WTC11 (cell line): ENCODE measurements around the gene TARBP1. TPM values are rescaled to one million over a fixed set of nuclear protein-coding genes. Genes with fewer than 3 reads are reported as not detected.

Experiments used
- ATAC-seq: fragments of 200-7000 bp; cut with Tn5 transposase; 2 replicates; pipeline ENCODE4 v1.10.0; 2021; ENCODE audit warnings: mild to moderate bottlenecking, moderate library complexity
- CTCF ChIA-PET: fragments of 300-600 bp; sonication (Branson Sonifier 250); formaldehyde crosslinking; loops from one replicate; lab custom pipeline; 2021; ENCODE audit warnings: antibody characterized with exemption; lab: Charles Lee
- POLR2A ChIA-PET: fragments of 350-600 bp; sonication (Branson Sonifier 250); formaldehyde crosslinking; loops from one replicate; lab custom pipeline; 2021; ENCODE audit warnings: antibody characterized with exemption; lab: Charles Lee
- DNase-seq: peaks from one replicate; pipeline ENCODE4 v3.0.0; 2021; ENCODE audit warnings: low spot score
- H3K27ac Mint-ChIP-seq: 2 replicates; pipeline ENCODE4 v1.8.0; 2021; ENCODE audit warnings: mixed read lengths
- H3K27me3 Mint-ChIP-seq: 2 replicates; pipeline ENCODE4 v1.8.0; 2021; ENCODE audit warnings: low read depth, mild to moderate bottlenecking, moderate library complexity, mixed read lengths
- H3K36me3 Mint-ChIP-seq: 2 replicates; pipeline ENCODE4 v1.8.0; 2021; ENCODE audit warnings: mixed read lengths
- H3K4me1 Mint-ChIP-seq: 2 replicates; pipeline ENCODE4 v1.8.0; 2022; ENCODE audit warnings: mixed read lengths
- H3K4me3 Mint-ChIP-seq: 2 replicates; pipeline ENCODE4 v1.8.0; 2021; ENCODE audit warnings: mild to moderate bottlenecking, moderate library complexity, mixed read lengths
- H3K9me3 Mint-ChIP-seq: 2 replicates; pipeline ENCODE4 v1.8.0; 2021; ENCODE audit warnings: mixed read lengths
- ARID4B ChIP-seq: sonication (generic); formaldehyde crosslinking; IDR thresholded peaks from 2 replicates; pipeline ENCODE4 v1.8.0; 2023; ENCODE audit warnings: missing genetic modification reagents, mild to moderate bottlenecking, borderline replicate concordance
- ATF1 ChIP-seq: sonication (generic); formaldehyde crosslinking; IDR thresholded peaks from 2 replicates; pipeline ENCODE4 v1.8.1; 2023; ENCODE audit warnings: mild to moderate bottlenecking, moderate library complexity, missing genetic modification reagents
- CREB1 ChIP-seq: sonication (generic); formaldehyde crosslinking; IDR thresholded peaks from 2 replicates; pipeline ENCODE4 v1.8.0; 2023; ENCODE audit warnings: mild to moderate bottlenecking, missing genetic modification reagents
- E2F1 ChIP-seq: sonication (generic); formaldehyde crosslinking; IDR thresholded peaks from 2 replicates; pipeline ENCODE4 v1.8.0; 2022; ENCODE audit warnings: mild to moderate bottlenecking, missing genetic modification reagents
- ETV6 ChIP-seq: sonication (generic); formaldehyde crosslinking; IDR thresholded peaks from 2 replicates; pipeline ENCODE4 v1.8.1; 2022; ENCODE audit warnings: mild to moderate bottlenecking, missing genetic modification reagents
- FOXP1 ChIP-seq: sonication (generic); formaldehyde crosslinking; IDR thresholded peaks from 2 replicates; pipeline ENCODE4 v1.8.0; 2022; ENCODE audit warnings: missing genetic modification reagents, mild to moderate bottlenecking, moderate library complexity, borderline replicate concordance
- OVOL2 ChIP-seq: fragments of 250-450 bp; sonication (Bioruptor Pico); IDR thresholded peaks from 2 replicates; pipeline ENCODE4 v1.9.0; 2021; ENCODE audit warnings: mild to moderate bottlenecking, borderline replicate concordance
- PRRX2 ChIP-seq: fragments of 250-450 bp; sonication (Bioruptor Pico); IDR thresholded peaks from 2 replicates; pipeline ENCODE4 v1.8.0; 2021; ENCODE audit warnings: mild to moderate bottlenecking
- RORB ChIP-seq: fragments of 250-450 bp; sonication (Bioruptor Pico); IDR thresholded peaks from 2 replicates; pipeline ENCODE4 v1.9.0; 2021; ENCODE audit warnings: mild to moderate bottlenecking
- SMAD3 ChIP-seq: sonication (generic); formaldehyde crosslinking; IDR thresholded peaks from 2 replicates; pipeline ENCODE4 v1.8.0; 2022; ENCODE audit warnings: missing genetic modification reagents, mild to moderate bottlenecking, borderline replicate concordance
- SOX15 ChIP-seq: fragments of 250-450 bp; sonication (Bioruptor Pico); IDR thresholded peaks from 2 replicates; pipeline ENCODE4 v1.9.0; 2021; ENCODE audit warnings: mild to moderate bottlenecking
- USF1 ChIP-seq: sonication (generic); formaldehyde crosslinking; IDR thresholded peaks from 2 replicates; pipeline ENCODE4 v1.8.0; 2022; ENCODE audit warnings: mild to moderate bottlenecking, missing genetic modification reagents
- USF2 ChIP-seq: sonication (generic); formaldehyde crosslinking; IDR thresholded peaks from 2 replicates; pipeline ENCODE4 v1.8.1; 2023; ENCODE audit warnings: mild to moderate bottlenecking, missing genetic modification reagents, moderate library complexity
- ZNF263 ChIP-seq: sonication (generic); formaldehyde crosslinking; IDR thresholded peaks from 2 replicates; pipeline ENCODE4 v1.8.1; 2022; ENCODE audit warnings: low read depth, mild to moderate bottlenecking, moderate library complexity, missing genetic modification reagents
- ZNF416 ChIP-seq: fragments of 250-450 bp; sonication (Bioruptor Pico); IDR thresholded peaks from 2 replicates; pipeline ENCODE4 v1.9.0; 2021; ENCODE audit warnings: mild to moderate bottlenecking, inconsistent platforms
- ZNF423 ChIP-seq: fragments of 250-450 bp; sonication (Bioruptor Pico); IDR thresholded peaks from 2 replicates; pipeline ENCODE4 v2.1.2; 2022; ENCODE audit warnings: mild to moderate bottlenecking, moderate library complexity
- total RNA-seq: library from RNA; stranded (reverse); gene quantifications from 3 replicates; pipeline ENCODE4 v1.2.3, GENCODE V29; 2021

Gene TARBP1
- total RNA-seq, 1 experiment from 2014 or later, result 24.0 TPM

- TF ChIP-seq FOXP1 (CRISPR knock-in tag), result no peak
- TF ChIP-seq CREB1 (CRISPR knock-in tag), result no peak
- TF ChIP-seq ZNF416 (CRISPR knock-in tag), result no peak
- TF ChIP-seq ZNF423 (CRISPR knock-in tag), result no peak
These were observed 46.3 kb upstream of the TARBP1 start (continued) for GRCh38 chr1:234525099-234525799.

- H3K9me3 Mint-ChIP-seq, result no peaks in the 10 kb centered on the region
- CTCF ChIA-PET, result interaction anchor here (1.3 kb wide), 1 partner anchor 22 kb away, joined by 3 read pairs; no protein-coding TSS in a partner anchor
- TF ChIP-seq ZNF263 (CRISPR knock-in tag), result no peak
- no peak for TF ChIP-seq ETV6
- no peak for TF ChIP-seq USF2 (CRISPR knock-in tag)
- no peak for TF ChIP-seq RORB (CRISPR knock-in tag)
- no peak for TF ChIP-seq PRRX2 (CRISPR knock-in tag)
- TF ChIP-seq E2F1, result no peak
- TF ChIP-seq ATF1 (CRISPR knock-in tag), result no peak
- no peak for TF ChIP-seq SOX15 (CRISPR knock-in tag)
- no peak for TF ChIP-seq ARID4B (CRISPR knock-in tag)
- TF ChIP-seq SMAD3 (CRISPR knock-in tag), result no peak
- no peak for TF ChIP-seq OVOL2 (CRISPR knock-in tag)
- TF ChIP-seq USF1 (CRISPR knock-in tag), result no peak
- no peak overlapping the region for H3K27ac Mint-ChIP-seq
- DNase-seq (no peak), ATAC-seq (no peak)
- H3K27me3 Mint-ChIP-seq, result no peaks in the 10 kb centered on the region
- H3K36me3 Mint-ChIP-seq, result no peaks in the 10 kb centered on the region
- POLR2A ChIA-PET, result no interaction called here
- peaks cover 6% of the 10 kb centered on the region; the same call in 1 of the 2 replicates for H3K4me1 Mint-ChIP-seq
- H3K4me3 Mint-ChIP-seq, result no peak overlapping the region
These were observed 42.9 kb upstream of the TARBP1 start for GRCh38 chr1:234521836-234522235.
